NB4 (cell line): ENCODE measurements around the gene TRIM37.
"Not testable (repeated sequence)": the region's sequence is repeated elsewhere in the genome, so short reads cannot be mapped to it uniquely, and the experiment has no call there.

Experiments used
- DNase-seq: peaks from one replicate; pipeline ENCODE4 v3.0.0; 2010; ENCODE audit warnings: low read depth
- H3K4me3 ChIP-seq: one replicate; pipeline ENCODE4 v1.5.1; 2011; ENCODE audit warnings: mild to moderate bottlenecking, low read depth, low read length, moderate library complexity
- CTCF ChIP-seq: IDR thresholded peaks from one replicate; pipeline ENCODE4 v1.5.1; 2012; ENCODE audit warnings: low read depth, low read length
- MAX ChIP-seq: IDR thresholded peaks from 2 replicates; pipeline ENCODE4 v1.6.1; 2011; ENCODE audit warnings: low read depth, low read length
- MYC ChIP-seq: IDR thresholded peaks from 2 replicates; pipeline ENCODE4 v1.6.1; 2011; ENCODE audit warnings: low read depth, low read length
- POLR2A ChIP-seq: IDR thresholded peaks from 2 replicates; pipeline ENCODE4 v1.6.1; 2011; ENCODE audit warnings: mild to moderate bottlenecking; ENCODE audit not compliant: insufficient read length; ENCODE audit errors: extremely low read depth

Gene TRIM37

GRCh38 chr17:59141860-59142259 lies 35.2 kb upstream of the TRIM37 start:
- TF ChIP-seq POLR2A (no peak), MYC (no peak), CTCF (no peak), MAX (no peak)
- DNase-seq = no peak
- no peak overlapping the region for H3K4me3 ChIP-seq

GRCh38 chr17:59139939-59140338 lies 33.3 kb upstream of the TRIM37 start:
- no peak for TF ChIP-seq POLR2A
- no peak for TF ChIP-seq MAX
- no peak for TF ChIP-seq MYC
- no peak for TF ChIP-seq CTCF
- no peak for DNase-seq
- H3K4me3 ChIP-seq = no peak overlapping the region

- not testable (repeated sequence) for DNase-seq, H3K4me3 ChIP-seq
Observed at GRCh38 chr17:59138339-59138738, 31.7 kb upstream of the TRIM37 start.

GRCh38 chr17:59131131-59131530 lies 24.5 kb upstream of the TRIM37 start:
- TF ChIP-seq MYC = no peak
- TF ChIP-seq MAX = no peak
- TF ChIP-seq POLR2A = no peak
- TF ChIP-seq CTCF = no peak
- H3K4me3 ChIP-seq = no peak overlapping the region
- no peak for DNase-seq

GRCh38 chr17:59129814-59130213 lies 23.1 kb upstream of the TRIM37 start:
- no peak overlapping the region for H3K4me3 ChIP-seq
- TF ChIP-seq CTCF (no peak), MAX (no peak), POLR2A (no peak), MYC (no peak)
- no peak for DNase-seq

- no peak for TF ChIP-seq MAX
- no peak for TF ChIP-seq CTCF
- TF ChIP-seq POLR2A = no peak
- TF ChIP-seq MYC = no peak
- DNase-seq = no peak
- no peak overlapping the region for H3K4me3 ChIP-seq
Observed at GRCh38 chr17:59126809-59127417, 20.2 kb upstream of the TRIM37 start.
